GM18526 (cell line): ENCODE data around the gene EZR.

Experiments used
- POLR2A ChIP-seq: IDR thresholded peaks from 3 replicates; pipeline ENCODE4 v1.6.1; 2011; ENCODE audit not compliant: insufficient read length; ENCODE audit errors: extremely low read depth

The EZR gene

GRCh38 chr6:158766621-158767455, 52.3 kb downstream of the EZR start:
- TF ChIP-seq POLR2A, result no peak

- no peak for TF ChIP-seq POLR2A
Measured at GRCh38 chr6:158765499-158766068, 53.6 kb downstream of the EZR start.

GRCh38 chr6:158764926-158765325, 54.2 kb downstream of the EZR start:
- TF ChIP-seq POLR2A, result no peak

GRCh38 chr6:158764183-158764849, 54.9 kb downstream of the EZR start:
- peak; percentile 10 for TF ChIP-seq POLR2A

- TF ChIP-seq POLR2A, result no peak
Measured at GRCh38 chr6:158763434-158764182, 55.6 kb downstream of the EZR start.

- TF ChIP-seq POLR2A, result no peak
Measured at GRCh38 chr6:158762787-158763433, 56.3 kb downstream of the EZR start.

- no peak for TF ChIP-seq POLR2A
Measured at GRCh38 chr6:158761746-158762145, 57.4 kb downstream of the EZR start.

GRCh38 chr6:158760618-158761250, 58.4 kb downstream of the EZR start:
- no peak for TF ChIP-seq POLR2A

GRCh38 chr6:158759966-158760617, 59.1 kb downstream of the EZR start:
- TF ChIP-seq POLR2A, result no peak

- TF ChIP-seq POLR2A, result no peak
Measured at GRCh38 chr6:158758941-158759479, 60.2 kb downstream of the EZR start.

- no peak for TF ChIP-seq POLR2A
Measured at GRCh38 chr6:158758451-158758860, 60.7 kb downstream of the EZR start.

GRCh38 chr6:158757753-158758090, 61.4 kb downstream of the EZR start:
- TF ChIP-seq POLR2A, result no peak

- no peak for TF ChIP-seq POLR2A
Measured at GRCh38 chr6:158756977-158757752, 62.0 kb downstream of the EZR start.
